ENCODE data around the gene TMPRSS11F.

Gene TMPRSS11F

DNA sequence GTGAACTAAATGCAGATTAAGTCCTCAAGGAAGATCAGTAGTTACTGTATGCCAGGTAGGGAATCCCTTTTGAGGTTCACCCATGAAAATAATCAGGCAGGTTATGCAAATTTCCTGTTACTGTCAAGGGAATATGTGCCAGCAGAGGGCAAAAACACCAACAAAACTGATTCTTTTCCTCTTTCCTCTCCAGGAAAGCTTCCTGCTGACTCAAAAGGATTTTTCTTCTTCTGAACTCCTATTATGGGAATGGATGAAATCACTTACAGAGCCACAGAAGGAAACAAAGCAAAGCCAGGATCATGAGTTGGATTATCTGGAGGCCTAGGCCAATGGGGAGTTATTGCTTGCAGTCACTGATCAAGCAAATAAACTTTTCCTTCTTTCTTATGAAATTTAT lies 49.7 kb downstream of the TMPRSS11F start:
- Histone ChIP-seq H3K9me3 (ENCODE audit: control insufficient read depth in 2 of 2, low read length in 2 of 2) (no peaks in the 10 kb centered on the region), H3K4me3 (ENCODE audit: low read length in 2 of 2) (no peak overlapping the region), H3K36me3 (ENCODE audit: control insufficient read depth in 2 of 2, insufficient read depth in 2 of 2, low read length in 2 of 2) (no peaks in the 10 kb centered on the region), H3K27ac (ENCODE audit: low read length) (no peak overlapping the region), H3K27me3 (ENCODE audit: control insufficient read depth in 1 of 2, insufficient read depth in 2 of 2, low read length in 2 of 2) (no peaks in the 10 kb centered on the region), H3K4me1 (ENCODE audit: control insufficient read depth, insufficient read depth, low read length) (no peaks in the 10 kb centered on the region), H3K9ac (ENCODE audit: low read length in 2 of 2) (no peak overlapping the region)

DNA sequence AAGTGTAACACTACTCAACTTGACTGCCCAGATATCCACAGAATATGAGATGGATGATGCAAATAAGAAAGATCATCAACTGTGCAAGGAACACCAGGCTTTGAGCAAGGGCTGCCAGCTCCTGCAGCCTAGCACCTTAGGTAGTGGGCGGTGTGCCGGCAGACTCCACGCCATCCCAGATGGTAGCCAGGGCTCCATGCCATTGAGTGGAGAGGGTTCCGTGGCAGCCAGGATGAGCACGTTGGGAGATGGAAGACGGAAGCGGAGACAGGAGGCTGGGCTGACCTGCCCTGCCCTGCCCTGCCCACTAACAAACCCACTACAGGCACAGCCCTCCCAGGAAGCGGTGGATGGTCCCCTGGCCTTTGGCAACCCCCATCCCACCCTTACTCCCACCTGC lies 51.9 kb downstream of the TMPRSS11F start:
- Histone ChIP-seq H3K27ac (ENCODE audit: low read length) (no peak overlapping the region), H3K36me3 (ENCODE audit: control insufficient read depth in 2 of 2, insufficient read depth in 2 of 2, low read length in 2 of 2) (no peaks in the 10 kb centered on the region), H3K9ac (ENCODE audit: low read length in 2 of 2) (no peak overlapping the region), H3K27me3 (ENCODE audit: control insufficient read depth in 1 of 2, insufficient read depth in 2 of 2, low read length in 2 of 2) (no peaks in the 10 kb centered on the region), H3K4me1 (ENCODE audit: control insufficient read depth, insufficient read depth, low read length) (no peaks in the 10 kb centered on the region), H3K4me3 (ENCODE audit: low read length in 2 of 2) (no peak overlapping the region), H3K9me3 (ENCODE audit: control insufficient read depth in 2 of 2, low read length in 2 of 2) (no peaks in the 10 kb centered on the region)

DNA sequence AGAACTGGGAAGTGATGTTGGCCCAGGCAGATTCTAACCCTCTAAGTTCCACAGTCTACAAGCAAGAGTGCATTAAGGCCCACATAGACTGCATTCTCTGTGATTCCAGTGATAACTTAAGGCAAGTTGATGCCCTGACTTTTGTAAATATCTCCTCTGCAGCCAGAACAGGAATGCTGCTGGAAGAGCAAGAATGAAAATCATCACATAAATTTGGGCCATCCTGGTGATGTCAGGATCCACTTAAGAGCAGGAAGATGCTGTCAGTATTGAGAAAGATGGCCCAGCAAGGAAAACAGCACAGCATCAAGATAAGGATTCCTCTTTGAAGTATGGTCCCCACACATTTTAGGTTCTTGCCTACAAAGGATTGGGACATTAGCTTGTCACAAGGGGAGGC lies 52.4 kb downstream of the TMPRSS11F start:
- H3K4me1 ChIP-seq (ENCODE audit: control insufficient read depth, insufficient read depth, low read length): no peaks in the 10 kb centered on the region
- no peaks in the 10 kb centered on the region for H3K27me3 ChIP-seq (ENCODE audit: control insufficient read depth in 1 of 2, insufficient read depth in 2 of 2, low read length in 2 of 2)
- H3K4me3 ChIP-seq (ENCODE audit: low read length in 2 of 2): no peak overlapping the region
- no peak overlapping the region for H3K9ac ChIP-seq (ENCODE audit: low read length in 2 of 2)
- H3K36me3 ChIP-seq (ENCODE audit: control insufficient read depth in 2 of 2, insufficient read depth in 2 of 2, low read length in 2 of 2): no peaks in the 10 kb centered on the region
- no peak overlapping the region for H3K27ac ChIP-seq (ENCODE audit: low read length)
- H3K9me3 ChIP-seq (ENCODE audit: control insufficient read depth in 2 of 2, low read length in 2 of 2): no peaks in the 10 kb centered on the region

DNA sequence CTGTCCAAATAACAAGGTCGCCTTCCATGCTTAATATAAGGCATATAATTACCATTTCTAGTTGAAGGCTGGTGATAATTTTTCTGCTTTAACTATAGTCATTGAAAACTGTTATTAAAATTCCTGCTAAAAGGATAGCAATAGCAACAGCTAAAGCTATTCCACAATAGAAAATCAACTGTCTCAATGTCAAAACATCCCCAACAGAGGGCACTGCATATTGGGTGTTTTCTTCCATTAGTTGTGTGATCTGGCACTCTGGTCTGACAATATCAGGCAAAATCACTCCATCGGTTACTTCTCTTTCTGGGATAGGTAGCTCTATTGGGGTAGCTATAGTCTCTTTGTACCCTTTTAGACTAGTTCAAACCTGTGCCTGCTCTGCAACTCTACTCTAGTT lies 53.5 kb downstream of the TMPRSS11F start:
- H3K27ac ChIP-seq (ENCODE audit: low read length): no peak overlapping the region
- no peaks in the 10 kb centered on the region for H3K4me1 ChIP-seq (ENCODE audit: control insufficient read depth, insufficient read depth, low read length)
- H3K9ac ChIP-seq (ENCODE audit: low read length in 2 of 2): no peak overlapping the region
- no peak overlapping the region for H3K4me3 ChIP-seq (ENCODE audit: low read length in 2 of 2)
- H3K36me3 ChIP-seq (ENCODE audit: control insufficient read depth in 2 of 2, insufficient read depth in 2 of 2, low read length in 2 of 2): no peaks in the 10 kb centered on the region
- H3K27me3 ChIP-seq (ENCODE audit: control insufficient read depth in 1 of 2, insufficient read depth in 2 of 2, low read length in 2 of 2): no peaks in the 10 kb centered on the region
- H3K9me3 ChIP-seq (ENCODE audit: control insufficient read depth in 2 of 2, low read length in 2 of 2): no peaks in the 10 kb centered on the region

DNA sequence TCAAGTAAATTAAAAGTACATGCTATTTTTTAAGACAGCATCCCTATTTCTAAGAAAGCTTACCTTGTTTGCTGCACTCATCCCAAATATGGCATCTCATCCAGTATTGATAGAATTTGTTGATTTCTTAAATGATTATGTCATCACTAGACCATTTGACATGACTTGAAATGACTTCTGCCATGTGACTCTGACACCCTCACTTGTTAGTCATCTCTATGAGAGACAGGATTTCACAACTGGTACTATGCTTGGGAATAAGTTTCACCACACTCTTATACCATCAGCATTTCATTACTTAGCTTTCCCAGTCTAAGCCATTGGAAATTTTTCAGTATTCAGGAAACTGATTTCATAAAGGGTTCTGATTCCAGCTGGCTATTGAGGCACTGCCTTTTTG lies 55.3 kb downstream of the TMPRSS11F start:
- Histone ChIP-seq H3K9ac (ENCODE audit: low read length in 2 of 2) (no peak overlapping the region), H3K9me3 (ENCODE audit: control insufficient read depth in 2 of 2, low read length in 2 of 2) (no peaks in the 10 kb centered on the region), H3K36me3 (ENCODE audit: control insufficient read depth in 2 of 2, insufficient read depth in 2 of 2, low read length in 2 of 2) (no peaks in the 10 kb centered on the region), H3K27me3 (ENCODE audit: control insufficient read depth in 1 of 2, insufficient read depth in 2 of 2, low read length in 2 of 2) (no peaks in the 10 kb centered on the region), H3K4me1 (ENCODE audit: control insufficient read depth, insufficient read depth, low read length) (no peaks in the 10 kb centered on the region), H3K27ac (ENCODE audit: low read length) (no peak overlapping the region), H3K4me3 (ENCODE audit: low read length in 2 of 2) (no peak overlapping the region)

DNA sequence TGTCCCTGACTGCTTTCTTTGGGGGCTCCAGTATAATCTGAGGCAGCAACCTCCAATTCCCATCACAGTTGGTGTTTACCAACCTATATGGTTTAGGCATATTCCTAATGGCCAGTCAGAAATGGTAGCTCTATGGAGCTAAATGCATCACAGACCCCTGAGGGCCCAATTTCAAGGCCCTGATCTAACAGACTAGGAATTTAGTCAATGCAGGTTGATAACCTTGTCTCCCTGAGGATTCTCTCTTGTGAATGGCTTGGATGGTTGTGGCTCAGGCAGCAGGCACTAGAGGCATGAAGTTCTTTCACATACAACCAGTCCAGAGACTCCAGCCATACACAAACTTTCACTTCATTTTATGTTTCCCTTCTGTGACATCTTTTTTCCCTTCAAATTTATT lies 59.4 kb downstream of the TMPRSS11F start:
- H3K27ac ChIP-seq (ENCODE audit: low read length): no peak overlapping the region
- H3K9me3 ChIP-seq (ENCODE audit: control insufficient read depth in 2 of 2, low read length in 2 of 2): no peaks in the 10 kb centered on the region
- no peaks in the 10 kb centered on the region for H3K27me3 ChIP-seq (ENCODE audit: control insufficient read depth in 1 of 2, insufficient read depth in 2 of 2, low read length in 2 of 2)
- no peaks in the 10 kb centered on the region for H3K36me3 ChIP-seq (ENCODE audit: control insufficient read depth in 2 of 2, insufficient read depth in 2 of 2, low read length in 2 of 2)
- H3K4me1 ChIP-seq (ENCODE audit: control insufficient read depth, insufficient read depth, low read length): no peaks in the 10 kb centered on the region
- H3K4me3 ChIP-seq (ENCODE audit: low read length in 2 of 2): no peak overlapping the region
- H3K9ac ChIP-seq (ENCODE audit: low read length in 2 of 2): no peak overlapping the region

DNA sequence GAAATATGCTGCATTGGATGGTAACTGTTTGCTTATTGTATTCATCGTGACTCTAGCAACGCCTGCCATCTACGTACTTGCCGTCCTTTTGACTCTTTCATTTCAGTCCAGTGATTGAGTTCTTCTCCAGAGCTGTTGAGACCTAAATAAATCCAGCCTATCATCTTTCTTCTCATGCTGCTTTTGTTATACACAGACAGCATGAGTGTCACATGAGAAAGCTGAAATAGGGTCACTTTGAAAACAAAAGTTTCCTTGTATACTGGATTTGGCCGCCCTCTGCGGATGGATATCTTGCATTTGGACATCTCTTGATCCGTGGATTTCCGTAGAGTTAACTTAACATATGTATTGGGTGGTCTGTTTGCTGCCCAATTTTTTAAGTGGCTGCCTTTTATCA lies 67.2 kb downstream of the TMPRSS11F start:
- Histone ChIP-seq H3K27ac (ENCODE audit: low read length) (no peak overlapping the region), H3K4me1 (ENCODE audit: control insufficient read depth, insufficient read depth, low read length) (no peaks in the 10 kb centered on the region), H3K4me3 (ENCODE audit: low read length in 2 of 2) (no peak overlapping the region), H3K27me3 (ENCODE audit: control insufficient read depth in 1 of 2, insufficient read depth in 2 of 2, low read length in 2 of 2) (no peaks in the 10 kb centered on the region), H3K9me3 (ENCODE audit: control insufficient read depth in 2 of 2, low read length in 2 of 2) (no peaks in the 10 kb centered on the region), H3K9ac (ENCODE audit: low read length in 2 of 2) (no peak overlapping the region), H3K36me3 (ENCODE audit: control insufficient read depth in 2 of 2, insufficient read depth in 2 of 2, low read length in 2 of 2) (no peaks in the 10 kb centered on the region)

DNA sequence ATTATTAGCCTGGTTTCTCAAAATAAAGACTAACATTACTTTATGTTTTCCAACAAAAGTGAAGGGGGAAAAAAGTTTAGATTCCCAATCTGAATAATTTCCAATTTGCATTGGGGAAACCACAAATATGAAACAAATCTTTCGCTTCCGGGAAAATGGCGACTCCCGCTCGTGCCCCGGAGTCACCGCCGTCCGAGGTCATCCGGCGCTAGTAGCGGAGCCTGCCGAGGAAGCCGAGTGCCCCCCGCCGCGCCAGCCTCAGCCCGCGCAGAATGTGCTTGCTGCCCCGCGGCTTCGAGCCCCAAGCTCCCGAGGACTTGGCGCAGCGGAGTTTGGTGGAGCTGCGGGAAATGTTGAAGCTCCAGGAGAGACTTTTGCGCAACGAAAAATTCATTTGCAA lies 91.4 kb downstream of the TMPRSS11F start:
- H3K27me3 ChIP-seq (ENCODE audit: control insufficient read depth in 1 of 2, insufficient read depth in 2 of 2, low read length in 2 of 2): no peaks in the 10 kb centered on the region
- no peaks in the 10 kb centered on the region for H3K4me1 ChIP-seq (ENCODE audit: control insufficient read depth, insufficient read depth, low read length)
- no peak overlapping the region for H3K9ac ChIP-seq (ENCODE audit: low read length in 2 of 2)
- H3K4me3 ChIP-seq (ENCODE audit: low read length in 2 of 2): no peak overlapping the region
- no peak overlapping the region for H3K27ac ChIP-seq (ENCODE audit: low read length)
- no peaks in the 10 kb centered on the region for H3K36me3 ChIP-seq (ENCODE audit: control insufficient read depth in 2 of 2, insufficient read depth in 2 of 2, low read length in 2 of 2)
- H3K9me3 ChIP-seq (ENCODE audit: control insufficient read depth in 2 of 2, low read length in 2 of 2): no peaks in the 10 kb centered on the region

DNA sequence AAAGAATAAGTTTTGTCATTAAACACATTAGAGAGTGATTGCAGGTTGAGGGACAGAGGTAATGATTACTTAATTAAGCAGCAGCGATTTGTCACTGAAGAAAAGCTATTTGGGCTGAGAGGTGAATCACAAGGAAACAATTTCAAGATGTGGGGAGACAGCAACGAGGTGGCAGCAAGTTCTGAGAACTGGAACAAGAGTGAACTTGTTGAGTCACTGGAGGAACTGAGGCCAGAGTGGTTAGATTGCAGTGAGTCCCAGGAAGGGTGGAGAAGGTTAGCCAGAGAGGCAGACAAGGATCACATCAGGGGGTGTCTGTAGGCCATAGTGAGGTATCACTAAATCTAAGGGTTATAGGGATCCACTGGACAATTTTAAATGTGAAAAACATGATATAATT lies 108.5 kb downstream of the TMPRSS11F start:
- no peak overlapping the region for H3K9ac ChIP-seq (ENCODE audit: low read length in 2 of 2)
- no peaks in the 10 kb centered on the region for H3K27me3 ChIP-seq (ENCODE audit: control insufficient read depth in 1 of 2, insufficient read depth in 2 of 2, low read length in 2 of 2)
- H3K4me1 ChIP-seq (ENCODE audit: control insufficient read depth, insufficient read depth, low read length): no peaks in the 10 kb centered on the region
- no peaks in the 10 kb centered on the region for H3K9me3 ChIP-seq (ENCODE audit: control insufficient read depth in 2 of 2, low read length in 2 of 2)
- H3K36me3 ChIP-seq (ENCODE audit: control insufficient read depth in 2 of 2, insufficient read depth in 2 of 2, low read length in 2 of 2): no peaks in the 10 kb centered on the region
- H3K4me3 ChIP-seq (ENCODE audit: low read length in 2 of 2): no peak overlapping the region
- no peak overlapping the region for H3K27ac ChIP-seq (ENCODE audit: low read length)

DNA sequence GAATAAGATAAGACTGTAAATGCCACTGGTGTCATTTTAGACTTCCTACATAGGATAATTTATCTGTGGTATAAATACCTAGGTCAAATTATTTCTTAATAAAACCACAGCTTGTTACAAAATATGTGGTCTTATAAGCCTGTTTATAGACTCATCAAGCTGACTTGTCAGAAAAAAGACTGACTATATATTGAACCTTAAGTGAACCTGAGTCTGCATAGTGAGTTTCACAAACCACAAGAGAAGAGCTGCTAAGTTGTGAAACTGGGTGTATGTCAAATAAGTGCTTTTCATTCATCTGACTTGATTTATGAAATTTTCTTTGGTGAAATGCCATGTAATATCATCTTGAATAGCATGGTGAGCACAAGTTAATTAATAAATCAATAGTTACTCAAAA lies 118.0 kb downstream of the TMPRSS11F start:
- Histone ChIP-seq H3K36me3 (ENCODE audit: control insufficient read depth in 2 of 2, insufficient read depth in 2 of 2, low read length in 2 of 2) (no peaks in the 10 kb centered on the region), H3K4me1 (ENCODE audit: control insufficient read depth, insufficient read depth, low read length) (no peaks in the 10 kb centered on the region), H3K9ac (ENCODE audit: low read length in 2 of 2) (no peak overlapping the region), H3K9me3 (ENCODE audit: control insufficient read depth in 2 of 2, low read length in 2 of 2) (no peaks in the 10 kb centered on the region), H3K4me3 (ENCODE audit: low read length in 2 of 2) (no peak overlapping the region), H3K27ac (ENCODE audit: low read length) (no peak overlapping the region), H3K27me3 (ENCODE audit: control insufficient read depth in 1 of 2, insufficient read depth in 2 of 2, low read length in 2 of 2) (no peaks in the 10 kb centered on the region)

Data from stomach smooth muscle (tissue), 2 donors.